ENCODE results near the gene CLEC11A. TPM values are rescaled to one million over a fixed set of nuclear protein-coding genes. Genes with fewer than 3 reads are reported as not detected.

Gene CLEC11A
- total and polyA plus RNA-seq, 9 of the 15 experiments (the other 6 are each of a cell fraction or from before 2014, with no cell fraction given): 0.39 to 43.9 (median 3.4) TPM

DNA sequence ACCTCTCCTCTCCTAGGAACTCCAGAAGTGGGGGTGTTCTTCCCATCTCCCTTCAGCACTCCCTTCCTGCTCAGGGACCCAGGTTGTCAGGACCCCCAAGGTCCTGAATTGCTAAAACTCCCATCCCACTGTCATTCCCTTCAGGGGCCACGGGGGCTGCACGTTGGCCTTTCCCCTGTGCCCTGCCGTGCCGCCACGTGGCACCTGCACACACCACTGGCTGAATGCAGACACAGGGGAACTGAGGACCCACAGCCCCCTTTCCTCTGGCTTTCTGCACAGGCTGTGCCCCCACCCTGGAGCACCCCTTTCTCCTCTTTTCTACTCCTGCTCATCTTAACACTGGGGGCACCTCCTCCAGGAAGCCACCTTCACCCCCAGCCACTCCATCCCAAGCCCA is 12.6 kb upstream of the CLEC11A start (continued):
- TF ChIP-seq, protein P1, sequence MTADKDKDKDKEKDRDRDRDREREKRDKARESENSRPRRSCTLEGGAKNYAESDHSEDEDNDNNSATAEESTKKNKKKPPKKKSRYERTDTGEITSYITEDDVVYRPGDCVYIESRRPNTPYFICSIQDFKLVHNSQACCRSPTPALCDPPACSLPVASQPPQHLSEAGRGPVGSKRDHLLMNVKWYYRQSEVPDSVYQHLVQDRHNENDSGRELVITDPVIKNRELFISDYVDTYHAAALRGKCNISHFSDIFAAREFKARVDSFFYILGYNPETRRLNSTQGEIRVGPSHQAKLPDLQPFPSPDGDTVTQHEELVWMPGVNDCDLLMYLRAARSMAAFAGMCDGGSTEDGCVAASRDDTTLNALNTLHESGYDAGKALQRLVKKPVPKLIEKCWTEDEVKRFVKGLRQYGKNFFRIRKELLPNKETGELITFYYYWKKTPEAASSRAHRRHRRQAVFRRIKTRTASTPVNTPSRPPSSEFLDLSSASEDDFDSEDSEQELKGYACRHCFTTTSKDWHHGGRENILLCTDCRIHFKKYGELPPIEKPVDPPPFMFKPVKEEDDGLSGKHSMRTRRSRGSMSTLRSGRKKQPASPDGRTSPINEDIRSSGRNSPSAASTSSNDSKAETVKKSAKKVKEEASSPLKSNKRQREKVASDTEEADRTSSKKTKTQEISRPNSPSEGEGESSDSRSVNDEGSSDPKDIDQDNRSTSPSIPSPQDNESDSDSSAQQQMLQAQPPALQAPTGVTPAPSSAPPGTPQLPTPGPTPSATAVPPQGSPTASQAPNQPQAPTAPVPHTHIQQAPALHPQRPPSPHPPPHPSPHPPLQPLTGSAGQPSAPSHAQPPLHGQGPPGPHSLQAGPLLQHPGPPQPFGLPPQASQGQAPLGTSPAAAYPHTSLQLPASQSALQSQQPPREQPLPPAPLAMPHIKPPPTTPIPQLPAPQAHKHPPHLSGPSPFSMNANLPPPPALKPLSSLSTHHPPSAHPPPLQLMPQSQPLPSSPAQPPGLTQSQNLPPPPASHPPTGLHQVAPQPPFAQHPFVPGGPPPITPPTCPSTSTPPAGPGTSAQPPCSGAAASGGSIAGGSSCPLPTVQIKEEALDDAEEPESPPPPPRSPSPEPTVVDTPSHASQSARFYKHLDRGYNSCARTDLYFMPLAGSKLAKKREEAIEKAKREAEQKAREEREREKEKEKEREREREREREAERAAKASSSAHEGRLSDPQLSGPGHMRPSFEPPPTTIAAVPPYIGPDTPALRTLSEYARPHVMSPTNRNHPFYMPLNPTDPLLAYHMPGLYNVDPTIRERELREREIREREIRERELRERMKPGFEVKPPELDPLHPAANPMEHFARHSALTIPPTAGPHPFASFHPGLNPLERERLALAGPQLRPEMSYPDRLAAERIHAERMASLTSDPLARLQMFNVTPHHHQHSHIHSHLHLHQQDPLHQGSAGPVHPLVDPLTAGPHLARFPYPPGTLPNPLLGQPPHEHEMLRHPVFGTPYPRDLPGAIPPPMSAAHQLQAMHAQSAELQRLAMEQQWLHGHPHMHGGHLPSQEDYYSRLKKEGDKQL (CRISPR knock-in tag; IDR thresholded peaks at IDR 0.05; ENCODE audit: borderline replicate concordance): no peak
- TF ChIP-seq SMARCC2 (IDR thresholded peaks at IDR 0.05; ENCODE audit: low read depth) (no peak), NFIX (CRISPR knock-in tag; IDR thresholded peaks at IDR 0.05; ENCODE audit: low read depth) (no peak)
- TF ChIP-seq, protein P2, sequence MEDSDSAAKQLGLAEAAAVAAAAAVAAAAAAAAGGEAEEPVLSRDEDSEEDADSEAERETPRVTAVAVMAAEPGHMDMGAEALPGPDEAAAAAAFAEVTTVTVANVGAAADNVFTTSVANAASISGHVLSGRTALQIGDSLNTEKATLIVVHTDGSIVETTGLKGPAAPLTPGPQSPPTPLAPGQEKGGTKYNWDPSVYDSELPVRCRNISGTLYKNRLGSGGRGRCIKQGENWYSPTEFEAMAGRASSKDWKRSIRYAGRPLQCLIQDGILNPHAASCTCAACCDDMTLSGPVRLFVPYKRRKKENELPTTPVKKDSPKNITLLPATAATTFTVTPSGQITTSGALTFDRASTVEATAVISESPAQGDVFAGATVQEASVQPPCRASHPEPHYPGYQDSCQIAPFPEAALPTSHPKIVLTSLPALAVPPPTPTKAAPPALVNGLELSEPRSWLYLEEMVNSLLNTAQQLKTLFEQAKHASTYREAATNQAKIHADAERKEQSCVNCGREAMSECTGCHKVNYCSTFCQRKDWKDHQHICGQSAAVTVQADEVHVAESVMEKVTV (CRISPR knock-in tag; IDR thresholded peaks at IDR 0.05): no peak
- TF ChIP-seq, protein P3, sequence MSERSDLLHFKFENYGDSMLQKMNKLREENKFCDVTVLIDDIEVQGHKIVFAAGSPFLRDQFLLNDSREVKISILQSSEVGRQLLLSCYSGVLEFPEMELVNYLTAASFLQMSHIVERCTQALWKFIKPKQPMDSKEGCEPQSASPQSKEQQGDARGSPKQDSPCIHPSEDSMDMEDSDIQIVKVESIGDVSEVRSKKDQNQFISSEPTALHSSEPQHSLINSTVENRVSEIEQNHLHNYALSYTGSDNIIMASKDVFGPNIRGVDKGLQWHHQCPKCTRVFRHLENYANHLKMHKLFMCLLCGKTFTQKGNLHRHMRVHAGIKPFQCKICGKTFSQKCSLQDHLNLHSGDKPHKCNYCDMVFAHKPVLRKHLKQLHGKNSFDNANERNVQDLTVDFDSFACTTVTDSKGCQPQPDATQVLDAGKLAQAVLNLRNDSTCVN (CRISPR knock-in tag; IDR thresholded peaks at IDR 0.05): no peak
